ENCODE measurements around the gene RFX7.
A peak's percentile ranks its signal among the peaks of the same experiment; 100 is the strongest.

The RFX7 gene

GRCh38 chr15:56128081-56128480 is 115.6 kb downstream of the RFX7 start:
- no peak for DNase-seq

- no peak for DNase-seq
These were observed 117.3 kb downstream of the RFX7 start for GRCh38 chr15:56126409-56126808.

- DNase-seq, result no peak
These were observed 119.3 kb downstream of the RFX7 start for GRCh38 chr15:56124391-56124790.

- DNase-seq, result no peak
These were observed 137.8 kb downstream of the RFX7 start for GRCh38 chr15:56105855-56106254.

- DNase-seq, result peak in 2 of 51 donors; percentile 3 to 6
These were observed 141.2 kb downstream of the RFX7 start for GRCh38 chr15:56102441-56102840.

- no peak for DNase-seq
These were observed 144.4 kb downstream of the RFX7 start for GRCh38 chr15:56099311-56099710.

GRCh38 chr15:56098195-56098863 is 145.3 kb downstream of the RFX7 start:
- DNase-seq, result no peak

GRCh38 chr15:56095406-56095805 is 148.3 kb downstream of the RFX7 start:
- no peak for DNase-seq

- no peak for DNase-seq
These were observed 149.5 kb downstream of the RFX7 start for GRCh38 chr15:56094171-56094570.

- DNase-seq, result no peak
These were observed 155.3 kb downstream of the RFX7 start for GRCh38 chr15:56088389-56088788.

- DNase-seq, result no peak
These were observed 157.1 kb downstream of the RFX7 start for GRCh38 chr15:56086566-56086965.

GRCh38 chr15:56082263-56082761 is 161.4 kb downstream of the RFX7 start:
- no peak for DNase-seq

- no peak for DNase-seq
These were observed 166.6 kb downstream of the RFX7 start for GRCh38 chr15:56077081-56077480.

- DNase-seq, result no peak
These were observed 167.0 kb downstream of the RFX7 start for GRCh38 chr15:56076640-56077039.

- no peak for DNase-seq
These were observed 169.0 kb downstream of the RFX7 start for GRCh38 chr15:56074481-56075265.

GRCh38 chr15:56064152-56064551 is 179.5 kb downstream of the RFX7 start:
- no peak for DNase-seq

GRCh38 chr15:56059716-56060115 is 184.0 kb downstream of the RFX7 start:
- DNase-seq, result no peak

GRCh38 chr15:56058986-56059385 is 184.7 kb downstream of the RFX7 start:
- DNase-seq, result no peak

GRCh38 chr15:56056626-56057025 is 187.1 kb downstream of the RFX7 start:
- no peak for DNase-seq

- no peak for DNase-seq
These were observed 190.7 kb downstream of the RFX7 start for GRCh38 chr15:56053046-56053400.

GRCh38 chr15:56052395-56053045 is 191.2 kb downstream of the RFX7 start:
- DNase-seq, result peak in 1 of 51 donors; percentile 3

GRCh38 chr15:56051676-56052075 is 192.0 kb downstream of the RFX7 start:
- DNase-seq, result no peak

GRCh38 chr15:56049577-56049976 is 194.1 kb downstream of the RFX7 start:
- no peak for DNase-seq

All from hypothalamus (tissue), 51 donors.